ENCODE data around the gene SRC. TPM values are rescaled to one million over a fixed set of nuclear protein-coding genes. Genes with fewer than 3 reads are reported as not detected.

SRC gene
- total RNA-seq, 1 donor from 2014 or later, result 4.2 TPM

DNA sequence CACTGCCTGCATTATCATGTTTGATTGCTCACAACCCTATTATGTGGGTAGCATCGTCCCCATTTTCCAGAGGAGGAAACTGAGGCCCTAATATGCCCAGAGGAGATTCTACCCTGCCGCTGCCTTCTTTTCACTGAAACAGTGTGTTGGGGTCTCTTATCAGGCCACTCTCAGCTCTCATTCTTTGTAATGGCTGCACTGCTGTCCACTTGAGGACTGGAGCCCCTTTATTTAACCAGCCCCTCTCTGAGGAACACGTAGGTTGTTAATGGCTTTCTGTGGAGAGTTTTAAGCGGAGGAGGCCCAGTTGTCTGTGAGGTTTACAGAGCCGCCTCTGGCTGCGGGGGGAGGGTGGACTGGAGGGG is 32.5 kb downstream of the SRC start:
- no peaks in the 10 kb centered on the region for H3K36me3 ChIP-seq
- H3K9me3 ChIP-seq (replicated peaks), result no peaks in the 10 kb centered on the region
- no peak for DNase-seq
- H3K4me3 ChIP-seq, result no peak overlapping the region
- TF ChIP-seq, protein P1, sequence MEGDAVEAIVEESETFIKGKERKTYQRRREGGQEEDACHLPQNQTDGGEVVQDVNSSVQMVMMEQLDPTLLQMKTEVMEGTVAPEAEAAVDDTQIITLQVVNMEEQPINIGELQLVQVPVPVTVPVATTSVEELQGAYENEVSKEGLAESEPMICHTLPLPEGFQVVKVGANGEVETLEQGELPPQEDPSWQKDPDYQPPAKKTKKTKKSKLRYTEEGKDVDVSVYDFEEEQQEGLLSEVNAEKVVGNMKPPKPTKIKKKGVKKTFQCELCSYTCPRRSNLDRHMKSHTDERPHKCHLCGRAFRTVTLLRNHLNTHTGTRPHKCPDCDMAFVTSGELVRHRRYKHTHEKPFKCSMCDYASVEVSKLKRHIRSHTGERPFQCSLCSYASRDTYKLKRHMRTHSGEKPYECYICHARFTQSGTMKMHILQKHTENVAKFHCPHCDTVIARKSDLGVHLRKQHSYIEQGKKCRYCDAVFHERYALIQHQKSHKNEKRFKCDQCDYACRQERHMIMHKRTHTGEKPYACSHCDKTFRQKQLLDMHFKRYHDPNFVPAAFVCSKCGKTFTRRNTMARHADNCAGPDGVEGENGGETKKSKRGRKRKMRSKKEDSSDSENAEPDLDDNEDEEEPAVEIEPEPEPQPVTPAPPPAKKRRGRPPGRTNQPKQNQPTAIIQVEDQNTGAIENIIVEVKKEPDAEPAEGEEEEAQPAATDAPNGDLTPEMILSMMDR (IDR thresholded peaks at IDR 0.05; ENCODE audit: borderline replicate concordance), result no peak
- H3K4me1 ChIP-seq, result no peaks in the 10 kb centered on the region
- intact Hi-C loops (cut with micrococcal nuclease), result no loop called here
- H3K27ac ChIP-seq (replicated peaks), result no peak overlapping the region
- H3K27me3 ChIP-seq (ENCODE audit: low read depth), result no peaks in the 10 kb centered on the region

DNA sequence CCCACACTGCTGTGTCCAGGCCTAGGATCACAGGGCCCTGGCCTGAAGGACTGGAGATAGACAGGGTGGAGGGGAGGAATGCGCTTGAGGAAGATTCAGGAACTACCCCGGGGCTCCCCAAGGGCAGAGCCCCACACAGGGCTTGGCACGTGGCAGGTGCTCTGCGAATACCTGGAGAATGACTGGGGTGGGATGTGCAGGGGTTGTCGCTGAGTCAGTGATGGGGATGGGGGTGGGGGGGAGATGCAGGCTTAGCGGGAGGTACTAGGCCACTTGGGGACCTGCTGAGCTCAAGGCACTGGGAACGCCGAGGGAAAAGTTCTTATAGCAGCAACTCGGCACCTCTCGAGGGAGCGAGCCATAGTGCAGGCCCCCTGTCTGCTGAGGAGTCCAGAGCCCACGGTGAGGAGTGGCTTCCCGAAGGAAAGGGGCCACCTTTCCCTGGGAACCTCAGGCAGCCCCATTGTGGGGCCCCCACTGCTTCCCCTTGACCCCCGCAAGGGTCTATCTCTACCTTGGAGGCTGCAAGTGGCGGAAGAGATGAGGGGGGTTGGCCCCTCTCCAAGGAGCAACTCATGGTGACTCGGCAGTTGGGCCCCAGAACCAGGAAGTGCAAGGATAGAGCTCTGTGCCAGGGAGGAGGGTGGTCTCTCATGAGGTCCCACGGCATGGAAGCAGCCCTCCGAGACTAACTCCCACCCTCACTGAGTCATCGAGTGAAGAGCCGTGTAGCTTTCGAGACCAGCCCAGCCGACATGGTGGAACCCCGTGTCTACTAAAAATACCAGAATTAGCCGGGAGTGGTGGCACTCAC is 33.1 kb downstream of the SRC start:
- no peak overlapping the region for H3K27ac ChIP-seq (replicated peaks)
- DNase-seq, result no peak
- intact Hi-C loops (cut with micrococcal nuclease), result no loop called here
- TF ChIP-seq, protein P1 (IDR thresholded peaks at IDR 0.05; ENCODE audit: borderline replicate concordance), result no peak
- H3K27me3 ChIP-seq (ENCODE audit: low read depth), result no peaks in the 10 kb centered on the region
- no peak overlapping the region for H3K4me3 ChIP-seq
- no peaks in the 10 kb centered on the region for H3K36me3 ChIP-seq
- peaks cover 2% of the 10 kb centered on the region for H3K4me1 ChIP-seq
- no peaks in the 10 kb centered on the region for H3K9me3 ChIP-seq (replicated peaks)

DNA sequence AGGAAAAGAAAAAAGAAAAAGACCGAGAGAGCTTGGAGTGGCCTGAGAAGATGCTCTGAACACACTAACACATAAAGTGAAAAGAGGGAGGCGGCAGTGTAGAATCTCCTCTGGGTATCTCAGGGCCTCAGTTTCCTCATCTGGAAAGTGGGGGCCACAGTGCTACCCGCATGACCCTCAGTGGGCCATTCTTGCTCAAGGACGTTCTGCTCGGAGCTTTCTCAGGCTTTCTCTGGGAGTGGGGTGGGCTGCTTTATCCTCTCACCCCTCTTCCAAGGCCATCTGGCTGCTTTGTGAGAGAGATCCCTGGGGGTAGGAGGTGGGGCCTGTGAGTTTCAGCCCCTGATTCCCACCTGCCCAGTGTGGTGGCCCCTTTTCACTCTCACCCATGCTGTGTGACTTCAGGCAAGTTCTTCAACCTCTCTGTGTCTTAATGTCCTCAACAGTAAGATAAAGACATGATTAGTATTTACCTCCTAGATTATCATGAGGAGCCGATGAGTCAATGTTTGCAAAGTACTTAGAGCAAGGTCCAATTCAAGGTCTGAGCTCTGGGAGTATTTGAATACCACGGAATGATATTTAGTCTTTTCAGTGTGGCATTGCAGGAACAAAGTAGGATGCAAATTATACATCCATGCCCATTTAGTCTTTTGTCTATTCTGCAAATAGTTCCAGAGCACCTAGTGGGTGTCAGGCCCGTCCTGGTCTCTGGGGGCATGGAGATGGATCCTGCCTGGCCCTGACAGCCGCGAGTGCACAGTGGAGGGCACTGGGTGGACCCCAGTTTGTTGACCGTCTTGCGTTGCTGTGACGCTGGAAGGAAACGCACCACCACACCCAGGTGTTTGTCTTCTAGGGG is 34.3 kb downstream of the SRC start:
- H3K4me1 ChIP-seq, result peaks cover 14% of the 10 kb centered on the region
- DNase-seq, result no peak
- TF ChIP-seq, protein P1 (IDR thresholded peaks at IDR 0.05; ENCODE audit: borderline replicate concordance), result no peak
- H3K36me3 ChIP-seq, result no peaks in the 10 kb centered on the region
- no peaks in the 10 kb centered on the region for H3K27me3 ChIP-seq (ENCODE audit: low read depth)
- no peak overlapping the region for H3K4me3 ChIP-seq
- no peaks in the 10 kb centered on the region for H3K9me3 ChIP-seq (replicated peaks)
- intact Hi-C loops (cut with micrococcal nuclease), result loop anchor here (10.0 kb wide), 1 partner anchor 155 kb away; no protein-coding TSS in a partner anchor
- H3K27ac ChIP-seq (replicated peaks), result no peak overlapping the region

DNA sequence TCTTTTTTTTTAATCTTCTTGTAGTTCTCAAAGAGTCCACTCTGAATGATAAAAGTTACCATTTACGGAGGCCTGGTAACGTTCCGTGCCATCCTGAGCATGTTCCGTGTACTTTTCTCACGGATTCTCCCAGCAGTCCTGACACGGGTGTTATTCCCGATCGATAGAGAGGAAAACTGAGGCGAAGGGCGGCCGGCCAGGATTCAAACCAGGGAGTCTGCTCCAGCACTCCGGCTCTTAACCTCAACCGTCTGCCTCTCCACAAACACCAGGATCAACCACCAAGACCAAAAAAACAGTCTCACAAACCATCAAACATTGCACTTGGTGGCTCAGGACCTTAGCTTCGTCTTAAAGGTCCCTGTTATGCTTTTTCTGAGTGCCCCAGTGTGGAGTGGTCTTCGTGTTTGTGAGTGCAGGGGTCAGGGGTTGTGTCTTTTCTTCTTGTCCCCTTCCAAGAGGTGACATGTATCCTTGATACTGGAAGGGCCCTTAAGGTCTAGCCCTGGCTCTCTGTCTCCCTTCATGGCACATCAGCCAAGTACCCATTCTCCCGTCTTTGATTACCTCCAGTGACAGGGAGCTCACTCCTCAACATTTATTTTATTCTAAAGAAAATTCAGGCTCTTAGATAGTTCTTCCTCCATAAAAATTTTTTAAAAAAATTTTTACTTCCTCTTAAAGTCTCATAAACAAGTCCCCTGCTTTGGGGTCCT is 35.1 kb downstream of the SRC start:
- no peaks in the 10 kb centered on the region for H3K27me3 ChIP-seq (ENCODE audit: low read depth)
- H3K4me3 ChIP-seq, result no peak overlapping the region
- intact Hi-C loops (cut with micrococcal nuclease), result loop anchor here (10.0 kb wide), 1 partner anchor 154 kb away; no protein-coding TSS in a partner anchor
- no peaks in the 10 kb centered on the region for H3K9me3 ChIP-seq (replicated peaks)
- peaks cover 15% of the 10 kb centered on the region for H3K4me1 ChIP-seq
- no peak overlapping the region for H3K27ac ChIP-seq (replicated peaks)
- TF ChIP-seq, protein P1 (IDR thresholded peaks at IDR 0.05; ENCODE audit: borderline replicate concordance), result no peak
- DNase-seq, result no peak
- no peaks in the 10 kb centered on the region for H3K36me3 ChIP-seq

All from left ventricle myocardium inferior (tissue), 1 donor.